Neural crest cell (in vitro differentiated cells): ENCODE results near the gene ZCCHC7. TPM values are rescaled to one million over a fixed set of nuclear protein-coding genes. Genes with fewer than 3 reads are reported as not detected.
"Not testable (repeated sequence)": the region's sequence is repeated elsewhere in the genome, so short reads cannot be mapped to it uniquely, and the experiment has no call there.

Source experiments
- DNase-seq: peaks from one replicate; pipeline ENCODE4 v3.0.0; 2021; ENCODE audit warnings: low read depth, mixed read lengths, low spot score
- H3K27ac Mint-ChIP-seq: one replicate; pipeline ENCODE4 v1.8.0; 2021; ENCODE audit warnings: mild to moderate bottlenecking, mixed read lengths; ENCODE audit not compliant: unreplicated experiment
- H3K27me3 Mint-ChIP-seq: 2 replicates; pipeline ENCODE4 v1.8.0; 2021; ENCODE audit warnings: low read depth, mild to moderate bottlenecking, mixed read lengths
- H3K36me3 Mint-ChIP-seq: 2 replicates; pipeline ENCODE4 v1.8.0; 2021; ENCODE audit warnings: low read depth, mild to moderate bottlenecking, mixed read lengths
- H3K4me1 Mint-ChIP-seq: 2 replicates; pipeline ENCODE4 v1.8.0; 2021; ENCODE audit warnings: mixed read lengths
- H3K4me3 Mint-ChIP-seq: one replicate; pipeline ENCODE4 v1.8.0; 2021; ENCODE audit warnings: mild to moderate bottlenecking, mixed read lengths
- H3K9me3 Mint-ChIP-seq: 2 replicates; pipeline ENCODE4 v1.8.0; 2021; ENCODE audit warnings: mixed read lengths
- total RNA-seq: library from RNA; stranded (reverse); gene quantifications from 2 replicates; pipeline ENCODE4 v1.2.1, GENCODE V29; 2021
- TF ChIP-seq, protein P1 (sequence below): fragments of 200-600 bp; sonication (generic); conservative IDR thresholded peaks from 2 replicates; pipeline ENCODE4 v1.5.0; 2021; ENCODE audit warnings: antibody characterized with exemption, mild to moderate bottlenecking

The ZCCHC7 gene
- total RNA-seq, 1 donor from 2014 or later = 21.6 TPM

DNA sequence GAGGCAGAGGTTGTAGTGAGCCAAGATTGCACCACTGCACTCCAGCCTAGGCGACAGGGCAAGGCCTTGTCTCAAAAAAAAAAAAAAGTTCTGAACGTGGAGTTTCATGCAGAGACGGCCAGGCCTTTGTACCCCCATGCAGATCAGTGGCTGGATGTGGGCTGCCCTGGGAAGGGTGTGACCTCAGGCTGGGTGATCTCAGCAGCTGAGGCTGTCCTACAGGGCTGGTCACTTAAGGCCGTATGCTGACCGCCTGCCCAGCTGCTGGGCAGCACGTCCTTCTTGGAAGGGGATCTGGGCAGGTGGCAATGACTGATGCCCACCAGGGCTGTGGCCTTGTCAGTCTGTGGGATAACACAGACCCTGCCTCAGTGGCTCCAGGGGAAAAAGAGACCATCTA lies 264.9 kb downstream of the ZCCHC7 start:
- H3K27ac Mint-ChIP-seq = no peak overlapping the region

DNA sequence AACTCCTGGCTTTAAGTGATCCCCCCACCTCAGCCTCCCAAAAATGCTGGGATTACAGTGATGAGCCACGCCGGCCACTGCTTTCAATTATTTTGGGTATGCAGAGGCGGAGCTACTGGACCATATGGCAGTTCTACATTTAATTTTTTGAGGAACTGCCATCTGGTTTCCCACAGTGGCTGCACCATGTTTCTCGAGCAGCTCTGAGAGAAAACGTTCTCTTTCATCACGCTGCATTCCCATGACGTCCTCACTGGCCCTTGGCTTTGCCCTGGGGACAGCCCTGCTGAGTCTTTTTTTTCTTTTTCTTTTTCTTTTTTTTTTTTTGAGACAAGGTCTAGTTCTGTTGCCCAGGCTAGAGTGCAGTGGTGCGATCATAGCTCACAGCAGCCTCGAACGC lies 266.6 kb downstream of the ZCCHC7 start:
- no peak for DNase-seq
- H3K36me3 Mint-ChIP-seq = peaks cover 3% of the 10 kb centered on the region
- no peak overlapping the region for H3K27ac Mint-ChIP-seq
- peaks cover 3% of the 10 kb centered on the region for H3K9me3 Mint-ChIP-seq
- H3K4me1 Mint-ChIP-seq = peaks cover 9% of the 10 kb centered on the region
- H3K4me3 Mint-ChIP-seq = no peak overlapping the region
- TF ChIP-seq, protein P1, sequence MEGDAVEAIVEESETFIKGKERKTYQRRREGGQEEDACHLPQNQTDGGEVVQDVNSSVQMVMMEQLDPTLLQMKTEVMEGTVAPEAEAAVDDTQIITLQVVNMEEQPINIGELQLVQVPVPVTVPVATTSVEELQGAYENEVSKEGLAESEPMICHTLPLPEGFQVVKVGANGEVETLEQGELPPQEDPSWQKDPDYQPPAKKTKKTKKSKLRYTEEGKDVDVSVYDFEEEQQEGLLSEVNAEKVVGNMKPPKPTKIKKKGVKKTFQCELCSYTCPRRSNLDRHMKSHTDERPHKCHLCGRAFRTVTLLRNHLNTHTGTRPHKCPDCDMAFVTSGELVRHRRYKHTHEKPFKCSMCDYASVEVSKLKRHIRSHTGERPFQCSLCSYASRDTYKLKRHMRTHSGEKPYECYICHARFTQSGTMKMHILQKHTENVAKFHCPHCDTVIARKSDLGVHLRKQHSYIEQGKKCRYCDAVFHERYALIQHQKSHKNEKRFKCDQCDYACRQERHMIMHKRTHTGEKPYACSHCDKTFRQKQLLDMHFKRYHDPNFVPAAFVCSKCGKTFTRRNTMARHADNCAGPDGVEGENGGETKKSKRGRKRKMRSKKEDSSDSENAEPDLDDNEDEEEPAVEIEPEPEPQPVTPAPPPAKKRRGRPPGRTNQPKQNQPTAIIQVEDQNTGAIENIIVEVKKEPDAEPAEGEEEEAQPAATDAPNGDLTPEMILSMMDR = no peak
- no peaks in the 10 kb centered on the region for H3K27me3 Mint-ChIP-seq

More for the DNA sequence above, 264.9 kb downstream of the ZCCHC7 start:
- H3K9me3 Mint-ChIP-seq = peaks cover 4% of the 10 kb centered on the region
- DNase-seq = no peak
- peaks cover 9% of the 10 kb centered on the region for H3K4me1 Mint-ChIP-seq
- H3K27me3 Mint-ChIP-seq = no peaks in the 10 kb centered on the region
- peaks cover 6% of the 10 kb centered on the region for H3K36me3 Mint-ChIP-seq
- TF ChIP-seq, protein P1 = no peak
- no peak overlapping the region for H3K4me3 Mint-ChIP-seq

DNA sequence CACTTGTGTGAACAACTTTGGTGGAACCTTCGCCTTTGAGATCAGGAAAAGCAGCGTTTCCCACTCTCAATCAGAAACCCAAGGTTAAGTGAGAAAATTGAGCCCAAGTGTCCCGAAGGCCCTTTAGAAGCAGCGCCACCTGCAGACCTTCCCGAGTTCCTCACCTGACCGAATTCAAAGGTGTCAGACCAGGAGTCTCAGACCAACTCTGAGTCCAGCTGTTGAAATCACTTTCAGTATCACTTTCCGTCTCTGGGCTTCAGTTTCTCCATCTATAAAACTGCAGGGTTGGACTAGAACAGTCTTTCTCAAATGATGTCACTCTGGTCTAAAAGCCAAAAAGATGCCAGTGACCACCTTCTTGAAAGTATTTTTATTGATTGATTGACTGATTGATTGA lies 270.4 kb downstream of the ZCCHC7 start:
- H3K4me1 Mint-ChIP-seq = no peaks in the 10 kb centered on the region
- DNase-seq = no peak
- no peak overlapping the region for H3K4me3 Mint-ChIP-seq
- no peak overlapping the region for H3K27ac Mint-ChIP-seq
- H3K9me3 Mint-ChIP-seq = no peaks in the 10 kb centered on the region
- no peaks in the 10 kb centered on the region for H3K36me3 Mint-ChIP-seq
- TF ChIP-seq, protein P1 = peak; percentile 40
- no peaks in the 10 kb centered on the region for H3K27me3 Mint-ChIP-seq

DNA sequence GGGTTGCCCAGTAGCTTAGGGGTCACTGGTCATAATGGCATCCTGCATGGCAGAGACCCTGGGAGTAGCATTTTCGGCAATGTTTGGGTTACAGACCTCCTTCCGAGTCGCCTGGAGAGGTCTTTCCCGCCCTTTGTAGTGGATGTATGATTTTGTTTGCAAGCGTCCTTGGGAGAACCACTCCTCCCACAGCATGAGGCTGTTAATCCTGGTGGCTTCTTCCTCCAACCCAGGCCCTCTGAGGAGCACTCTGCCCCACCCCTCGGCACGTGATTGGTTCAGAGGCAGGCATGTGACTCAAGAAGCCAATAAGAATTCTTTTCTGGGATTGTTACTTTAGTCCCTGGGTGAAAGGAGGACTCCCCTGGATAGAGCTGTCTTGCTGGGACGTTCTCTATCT lies 271.9 kb downstream of the ZCCHC7 start:
- Mint-ChIP-seq H3K27me3 (no peaks in the 10 kb centered on the region), H3K27ac (no peak overlapping the region), H3K9me3 (no peaks in the 10 kb centered on the region), H3K36me3 (no peaks in the 10 kb centered on the region), H3K4me3 (no peak overlapping the region), H3K4me1 (no peaks in the 10 kb centered on the region)
- TF ChIP-seq, protein P1 = no peak
- no peak for DNase-seq

DNA sequence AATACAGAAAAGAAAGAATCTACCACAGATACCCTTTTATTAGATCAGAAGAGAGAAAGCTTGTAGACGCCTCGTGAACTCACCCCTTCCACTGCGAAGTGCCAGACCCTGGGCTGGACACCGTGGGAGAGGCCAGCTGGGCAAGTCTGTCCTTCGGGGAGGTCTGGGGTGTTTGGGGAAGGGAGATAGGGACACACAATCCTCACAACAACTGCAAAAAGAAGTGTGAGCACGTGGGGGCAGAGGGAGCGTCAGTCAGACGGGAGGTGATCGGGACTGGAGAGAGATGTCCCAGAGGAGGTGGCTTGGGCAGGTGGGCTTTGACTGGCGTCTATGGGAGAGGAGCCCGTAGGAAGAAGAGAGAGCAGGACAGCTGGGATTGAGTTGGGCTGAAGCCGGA lies 274.9 kb downstream of the ZCCHC7 start:
- Mint-ChIP-seq H3K27ac (no peak overlapping the region), H3K4me1 (no peaks in the 10 kb centered on the region), H3K36me3 (no peaks in the 10 kb centered on the region), H3K27me3 (no peaks in the 10 kb centered on the region), H3K4me3 (no peak overlapping the region), H3K9me3 (no peaks in the 10 kb centered on the region)
- TF ChIP-seq, protein P1 = no peak
- no peak for DNase-seq

DNA sequence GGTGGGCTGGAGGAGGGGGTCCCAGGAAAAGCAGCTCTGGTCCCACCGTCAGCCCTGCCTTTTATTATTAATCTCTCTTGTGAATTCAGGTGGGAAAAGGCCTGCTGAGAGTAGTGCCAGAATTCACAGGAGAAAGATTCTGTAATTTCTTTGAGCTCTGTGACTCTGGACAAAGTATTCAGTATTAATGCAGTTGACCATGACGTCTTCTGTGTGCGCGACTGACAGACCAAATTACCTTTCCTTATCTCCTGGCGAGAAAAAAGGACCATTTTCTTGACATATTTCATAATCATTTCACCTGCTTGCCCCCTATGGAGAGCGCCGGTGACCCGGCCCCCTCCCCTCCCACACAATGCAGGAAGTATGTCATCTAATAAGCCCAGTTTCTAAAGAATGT lies 275.3 kb downstream of the ZCCHC7 start:
- Mint-ChIP-seq H3K4me3 (no peak overlapping the region), H3K36me3 (no peaks in the 10 kb centered on the region), H3K9me3 (no peaks in the 10 kb centered on the region)

DNA sequence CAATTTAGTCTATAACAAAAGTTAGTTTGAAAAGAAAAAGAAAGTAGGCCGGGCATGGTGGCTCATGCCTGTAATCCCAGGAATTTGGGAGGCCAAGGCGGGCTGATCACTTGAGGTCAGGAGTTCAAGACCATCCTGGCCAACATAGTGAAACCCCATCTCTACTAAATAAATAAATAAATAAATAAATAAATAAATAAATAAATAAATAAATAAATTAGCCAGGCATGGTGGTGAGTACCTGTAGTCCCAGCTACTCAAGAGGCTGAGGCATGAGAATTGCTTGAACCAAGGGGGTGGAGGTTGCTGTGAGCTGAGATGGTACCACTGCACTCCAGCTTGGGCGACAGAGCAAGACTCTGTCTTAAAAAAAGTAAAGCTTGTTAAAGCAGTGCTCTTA lies 277.6 kb downstream of the ZCCHC7 start:
- not testable (repeated sequence) for DNase-seq, H3K36me3 Mint-ChIP-seq, H3K4me3 Mint-ChIP-seq, H3K27me3 Mint-ChIP-seq, H3K27ac Mint-ChIP-seq, H3K9me3 Mint-ChIP-seq, H3K4me1 Mint-ChIP-seq

More for the DNA sequence above, 275.3 kb downstream of the ZCCHC7 start:
- TF ChIP-seq, protein P1 = no peak
- H3K27ac Mint-ChIP-seq = no peak overlapping the region
- no peaks in the 10 kb centered on the region for H3K27me3 Mint-ChIP-seq
- no peaks in the 10 kb centered on the region for H3K4me1 Mint-ChIP-seq
- no peak for DNase-seq
